Activated CD4-positive, alpha-beta T cell treated with anti-CD3 and anti-CD28 coated beads, Interleukin-2, Interleukin-4, amounts not matched to agents 100 ng/mL and 50 ng/mL, durations not matched to agents 16 hours and 8 hours (primary cell): ENCODE measurements around the gene GSE1.
A peak's percentile ranks its signal among the peaks of the same experiment; 100 is the strongest.

ENCODE experiments used
- DNase-seq: peaks from one replicate; pipeline ENCODE4 v3.0.0-alpha.2; 2020; ENCODE audit warnings: low spot score

The GSE1 gene

GRCh38 chr16:85707528-85708095 lies 94.5 kb downstream of the GSE1 start:
- DNase-seq, result no peak

- no peak for DNase-seq
Observed at GRCh38 chr16:85708338-85708737, 95.2 kb downstream of the GSE1 start.

GRCh38 chr16:85709766-85710585 lies 96.9 kb downstream of the GSE1 start:
- DNase-seq, result no peak

GRCh38 chr16:85710732-85711131 lies 97.6 kb downstream of the GSE1 start:
- DNase-seq, result no peak

GRCh38 chr16:85711982-85712587 lies 99.0 kb downstream of the GSE1 start:
- DNase-seq, result no peak

DNA sequence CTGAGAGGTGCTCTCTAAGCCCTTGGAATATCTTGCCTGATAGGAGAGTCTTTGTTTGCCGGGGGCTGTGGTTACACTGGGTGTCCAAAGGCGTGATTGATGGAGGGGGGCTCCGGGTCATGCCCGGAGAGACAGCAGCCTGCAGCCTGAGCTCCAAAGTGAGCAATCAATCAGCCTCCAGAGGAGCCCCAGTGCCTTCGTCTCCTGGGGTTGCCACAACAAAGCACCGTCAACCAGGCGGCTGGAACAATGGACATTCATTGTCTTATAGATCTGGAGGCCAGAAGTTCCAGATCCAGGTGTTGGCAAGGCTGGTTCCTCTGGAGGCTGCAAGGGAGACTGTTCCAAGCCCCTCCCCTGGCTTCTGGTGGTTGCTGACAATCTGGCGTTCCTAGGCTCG lies 99.7 kb downstream of the GSE1 start:
- no peak for DNase-seq

DNA sequence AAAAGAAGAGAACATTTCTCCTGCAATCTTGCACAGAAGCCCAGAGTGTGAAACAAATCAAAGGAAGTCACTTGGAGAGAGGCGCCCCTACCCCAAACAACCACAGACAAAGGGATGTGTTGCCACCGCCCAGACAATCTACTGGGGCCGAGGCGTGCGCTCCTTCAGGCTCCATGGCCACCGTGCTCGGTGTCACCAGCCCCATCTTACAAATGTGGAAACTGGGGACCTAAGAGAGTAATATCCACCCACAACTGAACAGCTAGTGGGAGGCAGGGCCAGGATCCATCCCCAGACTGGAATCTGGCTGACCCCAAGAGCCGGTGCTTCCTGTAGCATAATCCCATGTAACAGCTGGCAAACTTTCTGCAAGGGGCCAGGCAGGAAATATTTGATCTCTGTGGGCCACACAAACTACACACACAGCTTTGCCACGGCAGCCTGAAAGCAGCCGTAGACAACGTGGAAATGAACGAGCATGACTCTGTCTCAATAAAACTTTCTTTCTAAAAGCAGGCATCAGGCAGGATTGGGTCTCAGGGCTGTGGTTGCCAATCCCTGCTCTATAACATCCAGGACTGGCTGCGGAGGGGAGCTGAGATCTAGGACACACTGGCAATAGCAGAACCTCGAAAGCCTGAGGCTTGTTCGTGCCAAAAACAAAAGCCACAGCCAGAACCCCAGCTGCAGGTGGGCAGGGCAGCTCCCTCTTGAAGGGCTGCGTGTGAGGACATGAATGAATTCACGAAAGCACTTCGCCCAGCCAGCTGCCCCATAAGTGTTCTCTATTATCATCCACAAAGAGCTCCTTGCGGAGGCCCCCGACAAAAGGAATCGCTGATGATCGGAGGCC lies 102.3 kb downstream of the GSE1 start:
- DNase-seq, result no peak

DNA sequence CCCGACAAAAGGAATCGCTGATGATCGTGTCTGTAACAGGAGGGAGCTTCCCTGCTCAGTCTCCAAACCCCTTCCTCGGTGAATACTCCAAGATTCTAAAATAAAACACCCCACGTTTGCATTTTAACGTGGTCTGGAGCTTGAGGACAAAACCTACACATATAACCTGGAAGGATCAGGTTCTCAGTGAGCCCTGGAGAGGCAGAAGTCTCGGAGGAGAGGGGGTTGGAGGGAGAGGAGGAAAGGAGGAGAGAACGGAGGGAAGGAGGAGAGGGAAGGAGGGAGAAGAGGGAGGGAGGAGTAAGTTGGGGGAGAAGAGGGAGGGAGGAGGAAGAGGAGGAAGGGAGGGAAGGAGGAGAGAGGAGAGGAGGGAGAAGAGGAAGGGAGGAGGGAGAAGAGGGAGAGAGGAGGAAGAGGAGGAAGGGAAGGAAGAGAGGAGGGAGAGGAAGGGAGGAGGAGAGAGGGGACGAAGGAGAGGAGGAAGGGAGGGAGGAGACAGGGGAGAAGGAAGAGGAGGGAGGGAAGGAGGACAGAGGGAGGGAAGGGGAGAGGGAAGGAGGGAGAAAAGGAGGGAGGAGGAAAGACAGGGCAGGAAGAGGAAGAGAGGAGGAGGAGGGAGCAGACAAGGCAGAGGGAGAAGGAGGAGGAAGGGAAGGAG lies 103.0 kb downstream of the GSE1 start:
- DNase-seq, result no peak

- no peak for DNase-seq
Observed at GRCh38 chr16:85716680-85717038, 103.5 kb downstream of the GSE1 start.

DNA sequence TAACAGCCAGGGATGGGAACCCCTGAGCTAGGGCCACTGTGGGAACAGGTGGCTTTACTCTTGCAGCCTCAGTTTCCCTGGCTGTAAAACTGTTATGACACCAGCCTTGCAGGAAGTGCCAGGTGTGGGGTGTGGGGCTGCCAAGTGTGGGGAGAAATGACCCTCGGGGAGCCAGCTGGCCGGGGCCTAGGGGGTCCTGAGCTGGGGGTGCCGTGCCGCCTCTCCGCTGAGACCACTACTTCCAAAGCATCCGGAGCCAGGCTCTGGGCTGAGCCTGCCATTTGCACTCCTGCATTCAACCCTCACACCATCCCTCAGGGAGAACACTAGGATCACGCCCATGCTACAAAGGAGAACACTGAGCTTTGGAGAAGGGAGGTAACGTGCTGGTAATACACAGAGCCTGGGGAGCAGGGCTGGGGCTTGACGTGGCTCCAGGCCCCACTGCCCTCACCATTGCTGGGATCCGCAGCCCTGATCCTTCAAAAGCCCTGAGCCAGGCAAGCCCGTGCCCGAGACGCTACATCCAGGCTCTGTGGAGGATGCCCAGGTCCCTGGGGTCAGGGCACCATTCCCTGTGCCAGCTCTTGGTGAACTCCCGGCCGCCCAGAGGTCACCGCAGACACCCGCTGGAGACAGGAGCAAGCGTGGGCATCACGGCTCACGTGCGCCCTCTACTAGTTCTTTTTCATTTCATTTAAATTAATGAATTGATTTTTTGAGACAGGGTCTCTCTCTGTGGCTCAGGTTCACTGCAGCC lies 104.5 kb downstream of the GSE1 start:
- DNase-seq, result peak; percentile 69

DNA sequence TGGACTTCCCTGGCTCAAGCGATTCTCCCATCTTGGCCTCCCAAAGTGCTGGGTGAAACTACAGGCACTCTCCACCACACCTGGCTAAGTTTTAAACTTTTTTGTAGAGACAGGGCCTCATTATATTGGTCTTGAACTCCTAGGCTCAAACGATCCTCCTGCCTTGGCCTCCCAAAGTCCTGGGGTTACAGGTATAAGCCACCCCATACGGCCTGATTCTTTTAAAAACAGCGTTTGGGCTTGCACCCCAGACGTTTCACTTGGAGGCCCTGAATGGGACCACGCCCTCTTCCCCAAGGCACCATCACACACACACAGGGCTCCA lies 105.0 kb downstream of the GSE1 start:
- DNase-seq, result no peak

- DNase-seq, result no peak
Observed at GRCh38 chr16:85718682-85719081, 105.6 kb downstream of the GSE1 start.

DNA sequence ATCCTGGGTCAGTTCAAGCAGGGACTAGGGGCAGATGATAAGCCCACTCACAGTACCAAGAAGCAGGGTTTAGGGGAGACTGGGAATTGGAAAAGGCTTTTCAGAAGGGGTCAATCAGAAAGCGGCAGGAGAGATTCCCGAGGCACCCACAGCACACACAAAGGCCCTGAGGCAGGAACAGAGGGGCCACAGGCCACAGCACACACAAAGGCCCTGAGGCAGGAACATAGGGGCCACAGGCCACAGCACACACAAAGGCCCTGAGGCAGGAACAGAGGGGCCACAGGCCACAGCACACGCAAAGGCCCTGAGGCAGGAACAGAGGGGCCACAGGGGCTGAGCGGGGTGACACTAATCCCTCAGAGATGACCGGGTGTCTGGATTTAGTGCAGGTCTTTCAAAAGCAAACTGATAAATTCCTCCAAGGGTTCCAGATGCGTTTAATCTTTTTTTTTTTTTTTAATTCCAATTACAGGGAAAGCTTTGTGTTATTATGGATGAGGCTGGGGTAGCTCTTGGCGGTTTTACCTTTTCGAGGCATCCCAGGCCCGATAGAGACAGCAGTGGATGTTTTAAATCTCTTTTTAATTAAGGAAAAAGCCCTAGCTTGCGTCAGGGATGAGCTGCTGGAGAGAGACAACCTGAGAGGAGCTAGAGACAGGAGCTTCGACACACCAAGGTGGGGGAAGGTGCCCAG lies 106.6 kb downstream of the GSE1 start:
- no peak for DNase-seq

DNA sequence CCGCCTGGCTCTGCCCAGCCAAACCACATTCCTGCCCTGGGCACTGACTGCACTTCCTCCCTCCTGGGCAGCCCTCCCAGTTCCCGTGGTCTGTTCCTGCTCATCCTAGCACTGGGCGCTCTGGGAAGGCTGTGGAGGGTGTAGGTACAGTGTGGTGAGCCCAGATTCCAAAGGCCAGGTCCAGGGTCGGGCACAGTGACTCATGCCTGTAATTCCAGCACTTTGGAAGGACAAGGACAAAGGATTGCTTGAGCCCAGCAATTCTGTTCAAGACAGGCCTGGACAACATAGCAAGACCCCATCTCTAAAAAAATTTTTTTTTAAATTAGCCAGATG lies 107.1 kb downstream of the GSE1 start:
- no peak for DNase-seq

- DNase-seq, result no peak
Observed at GRCh38 chr16:85722128-85722893, 109.2 kb downstream of the GSE1 start.

DNA sequence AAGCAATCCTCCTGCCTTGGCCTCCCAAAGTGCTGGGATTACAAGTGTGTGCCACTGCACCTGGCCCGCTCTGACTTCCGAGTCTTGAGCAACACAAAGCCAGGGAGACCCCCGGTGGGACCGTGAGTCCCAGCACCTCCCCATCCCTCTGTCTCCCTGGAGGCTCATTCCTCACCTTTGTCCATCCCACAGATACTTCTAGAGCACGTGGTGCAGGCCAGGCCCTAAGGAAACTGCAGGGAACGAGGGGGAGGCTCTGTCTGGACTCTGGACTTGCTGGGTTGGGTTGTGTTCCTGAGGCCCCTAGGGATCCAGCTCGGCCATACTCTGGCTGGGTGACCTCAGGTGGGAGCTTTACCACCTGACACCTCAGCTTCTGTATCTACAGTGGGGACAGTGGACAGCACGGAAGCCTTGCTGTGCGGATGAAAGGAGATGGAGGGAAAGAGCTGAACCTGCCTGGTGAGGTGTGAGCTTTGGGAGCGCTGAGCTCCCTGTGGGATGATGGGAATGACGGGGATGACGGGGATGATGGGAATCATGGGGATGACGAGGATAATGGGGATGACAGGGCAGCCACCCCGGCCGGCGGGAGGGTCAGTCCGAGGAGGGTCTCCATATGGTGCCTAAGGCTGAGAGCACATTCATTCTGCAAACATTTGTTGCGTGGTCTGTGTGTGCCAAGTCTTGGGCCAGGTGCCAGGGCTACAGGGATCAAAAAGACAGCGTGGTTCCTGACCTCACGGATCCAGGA lies 111.2 kb downstream of the GSE1 start:
- DNase-seq, result no peak

DNA sequence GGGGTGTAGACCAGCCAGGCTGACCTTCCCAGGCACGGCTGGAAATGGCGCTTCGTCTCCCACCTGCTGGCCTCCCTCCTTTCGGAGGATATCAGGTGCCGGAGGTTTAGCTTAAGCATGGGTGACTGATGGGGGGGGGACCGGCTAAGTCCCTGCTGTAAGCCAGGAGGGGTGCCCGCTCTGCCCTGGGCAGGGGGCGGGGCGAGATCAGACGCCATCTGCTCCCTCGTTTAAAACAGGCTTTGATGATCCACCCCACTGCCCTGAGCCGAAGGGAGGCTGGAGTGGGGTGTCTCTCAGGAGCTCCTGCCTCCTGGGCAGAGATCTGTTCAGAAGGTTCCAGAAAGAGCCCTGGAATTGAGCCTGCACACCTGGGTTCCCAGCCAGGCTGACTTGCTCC lies 111.8 kb downstream of the GSE1 start:
- no peak for DNase-seq
